Endothelial cell of umbilical vein (primary cell): ENCODE data around the gene C14orf132. TPM values are rescaled to one million over a fixed set of nuclear protein-coding genes. Genes with fewer than 3 reads are reported as not detected.
"Not testable (repeated sequence)": the region's sequence is repeated elsewhere in the genome, so short reads cannot be mapped to it uniquely, and the experiment has no call there.

Experiments used
- BruUV-seq: library from RNA; stranded (reverse); fragments of 400-500 nt; replicated peaks from 2 replicates; lab custom pipeline; 2021; lab: Mats Ljungman, UMichigan
- CTCF ChIA-PET: fragments of 300-600, 350-600 bp; sonication (Branson Sonifier 250); formaldehyde crosslinking; loops from one replicate; lab custom pipeline; 2021; ENCODE audit warnings: antibody characterized with exemption, inconsistent platforms; lab: Charles Lee
- POLR2A ChIA-PET: fragments of 300-600, 350-600 bp; sonication (Branson Sonifier 250); formaldehyde crosslinking; loops from one replicate; lab custom pipeline; 2021; ENCODE audit warnings: antibody characterized with exemption, inconsistent platforms; lab: Charles Lee
- DNase-seq: peaks from one replicate; pipeline ENCODE4 v3.0.0-alpha.2; 2011; ENCODE audit warnings: low read depth, low spot score
- FAIRE-seq: peaks from 2 replicates; lab custom pipeline; 2011; peaks lifted over from hg19 to GRCh38; lab: Jason Lieb, UNC
- H2AFZ ChIP-seq: 2 replicates; pipeline ENCODE4 v1.6.0; 2012; ENCODE audit warnings: low read depth, low read length, control low read depth, inconsistent platforms
- H3K27ac ChIP-seq: 2 replicates; pipeline ENCODE4 v1.5.1; 2011; ENCODE audit warnings: low read depth, mild to moderate bottlenecking, control low read depth, low read length, moderate library complexity; ENCODE audit not compliant: insufficient read depth
- H3K27me3 ChIP-seq, 2 experiments: 2 replicates each; pipeline versions ENCODE4 v1.6.0 to v1.6.1; 2011; ENCODE audit warnings: low read length in 2 of 2, mixed read lengths in 1 of 2; ENCODE audit not compliant: control insufficient read depth in 2 of 2, insufficient read depth in 2 of 2
- H3K36me3 ChIP-seq, 2 experiments: 2 replicates in 1 of 2; 3 replicates in 1 of 2; pipeline ENCODE4 v1.5.1; 2011; ENCODE audit warnings: low read length in 2 of 2, mild to moderate bottlenecking in 1 of 2, moderate library complexity in 1 of 2; ENCODE audit not compliant: control insufficient read depth in 2 of 2, insufficient read depth in 2 of 2; ENCODE audit errors: extremely low read depth in 1 of 2
- H3K4me1 ChIP-seq: 3 replicates; pipeline ENCODE4 v1.5.1; 2011; ENCODE audit warnings: mild to moderate bottlenecking, low read length; ENCODE audit not compliant: control insufficient read depth, insufficient read depth; ENCODE audit errors: extremely low read depth
- H3K4me2 ChIP-seq: 2 replicates; pipeline ENCODE4 v1.6.1; 2011; ENCODE audit warnings: low read length, control low read depth, mixed read lengths; ENCODE audit not compliant: insufficient read depth
- H3K4me3 ChIP-seq, 3 experiments: fragments of 200-600 bp in 1 of 3; sonication (generic), shearing (Covaris generic) in 1 of 3; replicated peaks in 1 of 3; 2 replicates each; pipeline ENCODE4 v1.5.1; 2011 to 2016; ENCODE audit warnings: control low read depth in 3 of 3, low read length in 3 of 3, mild to moderate bottlenecking in 2 of 3, inconsistent platforms in 1 of 3, low read depth in 1 of 3, moderate library complexity in 1 of 3; ENCODE audit not compliant: insufficient read depth in 1 of 3
- H3K79me2 ChIP-seq: 2 replicates; pipeline ENCODE4 v1.6.0; 2012; ENCODE audit warnings: low read length, inconsistent platforms; ENCODE audit not compliant: control insufficient read depth, insufficient read depth
- H3K9ac ChIP-seq: replicated peaks from 2 replicates; pipeline ENCODE3; 2011; ENCODE audit warnings: low read length, control low read depth; ENCODE audit not compliant: insufficient read depth; ENCODE audit errors: extremely low read depth
- H3K9me1 ChIP-seq: replicated peaks from 3 replicates; pipeline ENCODE4 v1.6.0; 2011; ENCODE audit warnings: mild to moderate bottlenecking, low read length; ENCODE audit not compliant: control insufficient read depth, insufficient read depth; ENCODE audit errors: extremely low read depth
- H3K9me3 ChIP-seq: replicated peaks from 2 replicates; pipeline ENCODE4 v1.5.1; 2012; ENCODE audit warnings: low read length, inconsistent platforms; ENCODE audit not compliant: control insufficient read depth, insufficient read depth
- H4K20me1 ChIP-seq: replicated peaks from 2 replicates; pipeline ENCODE3; 2011; ENCODE audit warnings: mild to moderate bottlenecking, low read length; ENCODE audit not compliant: control insufficient read depth, insufficient read depth; ENCODE audit errors: extremely low read depth
- EZH2 ChIP-seq: IDR thresholded peaks from 2 replicates; pipeline ENCODE4 v1.6.1; 2012; ENCODE audit warnings: borderline replicate concordance, low read depth, mild to moderate bottlenecking, moderate library complexity, low read length, inconsistent platforms; ENCODE audit not compliant: severe bottlenecking
- FOS ChIP-seq: IDR thresholded peaks from 2 replicates; pipeline ENCODE4 v1.6.1; 2011; ENCODE audit warnings: mild to moderate bottlenecking, low read length, moderate library complexity, borderline replicate concordance; ENCODE audit not compliant: insufficient read depth
- GATA2 ChIP-seq: IDR thresholded peaks from 2 replicates; pipeline ENCODE4 v1.7.0; 2011; ENCODE audit warnings: low read depth, mild to moderate bottlenecking, moderate library complexity, mixed read lengths, low read length; ENCODE audit not compliant: insufficient read length, insufficient read depth
- POLR2AphosphoS5 ChIP-seq: IDR thresholded peaks from 2 replicates; pipeline ENCODE4 v1.6.1; 2012; ENCODE audit warnings: low read depth, mild to moderate bottlenecking, control low read depth, low read length, moderate library complexity; ENCODE audit not compliant: insufficient read depth
- dilution Hi-C: fragments of 300-500 bp; cut with MboI; formaldehyde crosslinking; loops from one replicate; pipeline ENCODE4 v1.15.0; 2019; ENCODE audit warnings: low sequenced_read_pairs; ENCODE audit not compliant: extremely low pct_ligation_motif_present
- intact Hi-C: fragments of 100-400 bp; cut with micrococcal nuclease; formaldehyde crosslinking; loops from one replicate; pipeline ENCODE4 v1.10.0; 2022
- polyA plus RNA-seq, 4 experiments: library from polyadenylated mRNA; depleted of rRNA in 3 of 4; stranded (reverse) in 3 of 4; unstranded in 1 of 4; fragments of >200 nt; gene quantifications; 2 replicates each; pipeline versions ENCODE4 v1.2.1 to v1.2.3, GENCODE V29; 2011 to 2012; ENCODE audit warnings: missing spikeins in 1 of 4
- total RNA-seq: library from RNA; stranded (reverse); gene quantifications from 2 replicates; pipeline ENCODE4 v1.2.3, GENCODE V29; 2021
- TF ChIP-seq, protein P1 (sequence below), 2 donors: IDR thresholded peaks; 1 replicate in 1 of 2; 2 replicates in 1 of 2; pipeline ENCODE4 v1.5.1; 2011; ENCODE audit warnings: low read length in 2 of 2, mild to moderate bottlenecking in 2 of 2, moderate library complexity in 2 of 2, control low read depth in 1 of 2, inconsistent platforms in 1 of 2, low read depth in 1 of 2; ENCODE audit not compliant: insufficient read depth in 1 of 2; ENCODE audit errors: extremely low read depth in 1 of 2
- TF ChIP-seq, protein P2 (sequence below): IDR thresholded peaks from 2 replicates; pipeline ENCODE4 v1.6.1; 2011; ENCODE audit not compliant: insufficient read depth, insufficient read length

C14orf132 gene
- total and polyA plus RNA-seq, 2 donors (not counting 3 experiments of a cell fraction or from before 2014, with no cell fraction given): 3.2 to 7.6 TPM

DNA sequence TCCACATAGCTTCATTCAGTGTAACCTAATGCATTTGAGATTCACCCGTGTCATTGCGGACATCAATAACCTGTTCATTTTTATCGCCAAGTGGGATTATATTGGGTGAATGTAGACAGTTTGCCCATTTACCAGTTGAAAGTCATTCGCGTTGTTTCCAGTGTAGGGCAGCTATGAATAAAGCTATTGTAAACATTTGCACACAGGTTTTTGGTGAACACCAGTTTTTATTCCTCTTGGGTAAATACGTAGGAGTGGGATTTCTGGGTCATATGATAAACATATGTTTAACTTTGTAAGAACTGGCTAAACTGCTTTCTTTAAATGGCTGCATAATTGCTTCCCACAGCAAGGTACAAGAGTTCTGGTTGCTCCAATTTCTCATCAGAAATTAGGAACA lies 33.6 kb downstream of the C14orf132 start:
- Histone ChIP-seq H3K9me1 (no peaks in the 10 kb centered on the region), H3K27ac (no peak overlapping the region), H3K36me3 (no peaks in the 10 kb centered on the region), H3K79me2 (no peaks in the 10 kb centered on the region), H2AFZ (no peak overlapping the region), H3K4me2 (no peak overlapping the region), H3K9ac (no peak overlapping the region), H4K20me1 (no peaks in the 10 kb centered on the region), H3K4me3 (no peak overlapping the region), H3K27me3 (no peaks in the 10 kb centered on the region), H3K9me3 (no peaks in the 10 kb centered on the region), H3K4me1 (no peaks in the 10 kb centered on the region)
- POLR2A ChIA-PET: no interaction called here
- FAIRE-seq (no peak), DNase-seq (no peak)
- dilution Hi-C loops (no loop called here), intact Hi-C loops (no loop called here)
- no TSS peak for BruUV-seq
- CTCF ChIA-PET: no interaction called here
- TF ChIP-seq GATA2 (no peak), EZH2 (no peak), FOS (no peak), POLR2AphosphoS5 (no peak)
- TF ChIP-seq, protein P1, sequence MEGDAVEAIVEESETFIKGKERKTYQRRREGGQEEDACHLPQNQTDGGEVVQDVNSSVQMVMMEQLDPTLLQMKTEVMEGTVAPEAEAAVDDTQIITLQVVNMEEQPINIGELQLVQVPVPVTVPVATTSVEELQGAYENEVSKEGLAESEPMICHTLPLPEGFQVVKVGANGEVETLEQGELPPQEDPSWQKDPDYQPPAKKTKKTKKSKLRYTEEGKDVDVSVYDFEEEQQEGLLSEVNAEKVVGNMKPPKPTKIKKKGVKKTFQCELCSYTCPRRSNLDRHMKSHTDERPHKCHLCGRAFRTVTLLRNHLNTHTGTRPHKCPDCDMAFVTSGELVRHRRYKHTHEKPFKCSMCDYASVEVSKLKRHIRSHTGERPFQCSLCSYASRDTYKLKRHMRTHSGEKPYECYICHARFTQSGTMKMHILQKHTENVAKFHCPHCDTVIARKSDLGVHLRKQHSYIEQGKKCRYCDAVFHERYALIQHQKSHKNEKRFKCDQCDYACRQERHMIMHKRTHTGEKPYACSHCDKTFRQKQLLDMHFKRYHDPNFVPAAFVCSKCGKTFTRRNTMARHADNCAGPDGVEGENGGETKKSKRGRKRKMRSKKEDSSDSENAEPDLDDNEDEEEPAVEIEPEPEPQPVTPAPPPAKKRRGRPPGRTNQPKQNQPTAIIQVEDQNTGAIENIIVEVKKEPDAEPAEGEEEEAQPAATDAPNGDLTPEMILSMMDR (IDR thresholded peaks at IDR 0.05; ENCODE audit: extremely low read depth in 1 of 2, insufficient read depth in 1 of 2, low read depth in 1 of 2, low read length in 2 of 2): no peak
- TF ChIP-seq, protein P2, sequence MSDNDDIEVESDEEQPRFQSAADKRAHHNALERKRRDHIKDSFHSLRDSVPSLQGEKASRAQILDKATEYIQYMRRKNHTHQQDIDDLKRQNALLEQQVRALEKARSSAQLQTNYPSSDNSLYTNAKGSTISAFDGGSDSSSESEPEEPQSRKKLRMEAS: no peak

DNA sequence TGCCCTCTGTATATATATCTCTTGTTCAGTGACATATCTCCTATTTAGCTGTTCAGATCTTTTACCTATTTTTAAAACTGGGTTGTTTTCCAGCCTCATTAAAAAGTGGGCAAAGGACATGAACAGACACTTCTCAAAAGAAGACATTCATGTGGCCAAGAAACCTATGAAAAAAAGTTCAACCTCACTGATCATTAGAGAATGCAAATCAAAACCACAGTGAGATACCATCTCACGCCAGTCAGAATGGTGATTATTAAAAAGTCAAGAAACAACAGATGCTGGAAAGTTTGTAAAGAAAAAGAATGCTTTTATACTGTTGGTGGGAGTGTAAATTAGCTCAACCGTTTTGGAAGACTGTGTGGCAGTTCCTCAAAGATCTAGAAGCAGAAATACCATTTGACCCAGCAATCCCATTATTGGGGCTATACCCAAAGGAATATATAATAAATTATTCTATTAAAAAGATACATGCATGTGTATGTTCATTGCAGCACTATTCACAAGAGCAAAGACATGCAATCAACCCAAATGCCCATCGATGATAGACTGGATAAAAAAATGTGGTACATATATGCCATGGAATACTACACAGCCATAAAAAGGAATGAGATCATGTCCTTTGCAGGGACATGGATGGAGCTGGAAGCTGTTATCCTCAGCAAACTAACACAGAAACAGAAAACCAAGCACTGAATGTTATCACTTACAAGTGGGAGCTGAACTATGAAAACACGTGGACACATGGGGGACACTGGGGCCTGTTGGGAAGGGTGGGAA lies 34.3 kb downstream of the C14orf132 start:
- BruUV-seq, H3K79me2 ChIP-seq, intact Hi-C loops, H3K27me3 ChIP-seq, H3K4me2 ChIP-seq, DNase-seq, FAIRE-seq, H3K36me3 ChIP-seq, H3K9ac ChIP-seq, H4K20me1 ChIP-seq, CTCF ChIA-PET, dilution Hi-C loops, H3K9me1 ChIP-seq, POLR2A ChIA-PET, H3K4me3 ChIP-seq, H2AFZ ChIP-seq, H3K9me3 ChIP-seq, H3K4me1 ChIP-seq, H3K27ac ChIP-seq: not testable (repeated sequence)
